HG02981 (cell line): ENCODE measurements around the gene TMEM33.
A peak's percentile ranks its signal among the peaks of the same experiment; 100 is the strongest.
"Not testable (repeated sequence)": the region's sequence is repeated elsewhere in the genome, so short reads cannot be mapped to it uniquely, and the experiment has no call there.

Experiments used
- ATAC-seq: cut with Tn5 transposase; IDR thresholded peaks from one replicate; pipeline ENCODE4 v1.9.1; 2021; ENCODE audit warnings: mild to moderate bottlenecking, moderate library complexity; ENCODE audit not compliant: unreplicated experiment

Gene TMEM33

GRCh38 chr4:41934901-41935651 is at the start of gene TMEM33:
Gene TMEM33, plus strand, starts transcription at chr4:41935429. Its CDS starts 56 bp downstream, at chr4:41935485.
- peak; percentile 86 for ATAC-seq

GRCh38 chr4:41885456-41885855 is 49.8 kb upstream of the TMEM33 start:
- ATAC-seq, result no peak

GRCh38 chr4:41887277-41887676 is 48.0 kb upstream of the TMEM33 start:
- ATAC-seq, result no peak

GRCh38 chr4:41887821-41888686 is 47.2 kb upstream of the TMEM33 start:
- no peak for ATAC-seq

GRCh38 chr4:41888687-41889074 is 46.5 kb upstream of the TMEM33 start:
- ATAC-seq, result no peak

- ATAC-seq, result no peak
These were observed 45.9 kb upstream of the TMEM33 start for GRCh38 chr4:41889317-41889716.

GRCh38 chr4:41890085-41890484 is 45.1 kb upstream of the TMEM33 start:
- ATAC-seq, result no peak

- ATAC-seq, result no peak
These were observed 38.6 kb upstream of the TMEM33 start for GRCh38 chr4:41896648-41897047.

GRCh38 chr4:41897698-41898097 is 37.5 kb upstream of the TMEM33 start:
- ATAC-seq, result no peak

- ATAC-seq, result not testable (repeated sequence)
These were observed 26.1 kb upstream of the TMEM33 start for GRCh38 chr4:41909136-41909535.

GRCh38 chr4:41912546-41912945 is 22.7 kb upstream of the TMEM33 start:
- ATAC-seq, result no peak

GRCh38 chr4:41913509-41913908 is 21.7 kb upstream of the TMEM33 start:
- no peak for ATAC-seq

GRCh38 chr4:41918278-41918677 is 17.0 kb upstream of the TMEM33 start:
- no peak for ATAC-seq

- not testable (repeated sequence) for ATAC-seq
These were observed 14.8 kb upstream of the TMEM33 start for GRCh38 chr4:41920416-41920815.

GRCh38 chr4:41921476-41921875 is 13.8 kb upstream of the TMEM33 start:
- no peak for ATAC-seq

- ATAC-seq, result no peak
These were observed 7.3 kb upstream of the TMEM33 start for GRCh38 chr4:41927796-41928499.

GRCh38 chr4:41930139-41930831 is 4.9 kb upstream of the TMEM33 start:
- ATAC-seq, result no peak

GRCh38 chr4:41932988-41933387 is 2.2 kb upstream of the TMEM33 start:
- ATAC-seq, result no peak

GRCh38 chr4:41933997-41934503 is 1.2 kb upstream of the TMEM33 start:
- ATAC-seq, result no peak

GRCh38 chr4:41934514-41934900 is 722 bp upstream of the TMEM33 start:
- ATAC-seq, result no peak

- ATAC-seq, result peak; percentile 22
These were observed 408 bp downstream of the TMEM33 start for GRCh38 chr4:41935652-41936021.
